GM21786 (cell line): ENCODE data around the gene BRCA2.
A peak's percentile ranks its signal among the peaks of the same experiment; 100 is the strongest.

ENCODE experiments used
- ATAC-seq: cut with Tn5 transposase; IDR thresholded peaks from one replicate; pipeline ENCODE4 v1.9.1; 2021; ENCODE audit not compliant: unreplicated experiment

The BRCA2 gene

GRCh38 chr13:32378012-32378411, 62.7 kb downstream of the BRCA2 start:
- no peak for ATAC-seq

- ATAC-seq, result no peak
These were observed 66.2 kb downstream of the BRCA2 start for GRCh38 chr13:32381539-32381938.

DNA sequence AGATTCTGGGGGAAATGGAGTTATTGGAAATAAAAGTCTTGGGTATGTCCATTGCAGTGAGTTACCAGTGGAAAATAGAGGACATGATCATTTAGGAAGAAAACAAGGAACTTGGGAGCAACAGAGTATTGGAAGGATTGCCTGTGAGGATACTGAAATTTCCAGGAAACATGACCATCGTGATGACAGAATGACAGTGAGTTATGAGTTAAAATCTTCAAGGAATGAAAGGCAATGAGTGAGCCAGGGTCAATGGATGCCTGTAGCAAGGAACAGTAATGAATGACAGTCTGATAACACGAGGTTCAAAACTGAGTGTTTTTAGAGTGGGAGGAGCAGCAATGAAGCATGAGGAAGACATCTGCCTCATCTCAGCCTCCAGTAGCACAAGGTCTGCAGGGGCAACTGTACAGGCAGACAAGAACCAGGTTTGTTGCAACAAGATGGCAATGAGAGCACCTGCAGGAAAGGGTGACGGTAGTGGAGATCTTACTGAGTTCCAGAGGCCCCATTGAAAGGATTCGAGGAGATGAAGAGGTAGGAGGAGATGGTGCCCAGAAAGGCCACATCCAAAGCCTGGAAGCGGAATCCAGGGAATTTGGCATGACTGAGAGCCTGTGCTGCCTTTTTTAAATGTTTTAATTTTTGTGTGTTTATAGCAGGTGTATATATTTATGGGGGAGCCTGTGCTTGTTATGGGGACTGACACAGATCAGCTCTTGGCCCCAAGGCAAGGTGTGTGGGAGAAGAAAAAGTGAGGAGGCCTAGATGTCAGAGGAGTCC, 68.7 kb downstream of the BRCA2 start:
- ATAC-seq, result no peak

- no peak for ATAC-seq
These were observed 69.4 kb downstream of the BRCA2 start for GRCh38 chr13:32384702-32385101.

DNA sequence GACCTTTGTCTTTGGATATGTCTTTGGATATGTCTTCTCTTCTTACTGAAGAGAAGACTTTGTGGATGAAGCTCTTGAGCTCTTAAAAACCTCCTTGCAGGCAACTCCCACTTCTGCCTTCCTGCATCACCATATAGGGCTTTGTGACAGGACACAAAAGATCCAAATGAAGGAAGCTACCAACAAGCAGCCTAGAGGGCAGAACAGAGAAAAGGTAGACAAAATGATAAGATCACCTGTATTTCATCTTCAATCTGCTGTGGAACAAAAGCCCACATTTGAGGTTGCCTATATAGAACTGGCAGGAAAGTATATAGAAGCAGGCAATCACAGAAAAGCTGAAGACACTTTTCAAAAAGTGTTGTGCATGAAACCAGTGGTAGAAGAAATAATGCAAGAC, 70.1 kb downstream of the BRCA2 start:
- no peak for ATAC-seq

DNA sequence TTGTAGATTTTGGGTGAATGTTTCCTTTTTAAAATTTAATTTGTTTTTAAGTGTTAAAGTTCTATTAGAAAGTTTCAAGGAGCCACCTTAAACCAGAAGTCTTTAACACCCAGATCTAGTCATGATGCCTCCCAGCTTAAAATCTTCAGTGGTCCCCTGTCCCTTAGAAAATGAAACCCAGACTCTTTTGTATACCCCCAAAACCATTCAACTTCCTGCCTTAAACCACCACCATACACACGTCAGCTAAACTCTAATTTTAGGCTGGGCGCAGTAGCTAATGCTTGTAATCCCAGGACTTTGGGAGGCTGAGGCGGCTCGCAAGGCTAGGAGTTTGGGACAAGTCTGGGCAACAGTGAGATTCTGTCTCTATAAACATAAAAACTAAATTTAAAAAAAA, 74.7 kb downstream of the BRCA2 start:
- no peak for ATAC-seq

DNA sequence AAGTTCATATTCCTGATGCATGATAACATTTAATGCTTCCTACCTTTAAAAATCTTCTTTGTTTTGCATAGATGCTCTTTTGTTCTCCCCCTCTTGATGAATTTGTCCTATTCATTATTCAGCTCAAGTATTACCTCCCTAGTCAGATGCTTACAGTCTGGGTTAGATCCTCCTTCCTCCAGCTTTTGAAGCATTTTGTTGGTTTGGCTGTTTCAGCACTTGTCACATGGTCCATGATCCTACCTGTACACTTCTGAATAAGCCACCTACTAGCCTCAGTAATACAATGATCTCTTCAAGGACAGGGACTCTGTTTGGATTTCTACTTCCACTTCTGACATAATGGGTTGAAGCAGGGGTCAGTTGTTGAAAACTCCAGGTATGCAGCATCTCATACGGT, 75.2 kb downstream of the BRCA2 start:
- ATAC-seq, result no peak

- ATAC-seq, result no peak
These were observed 75.9 kb downstream of the BRCA2 start for GRCh38 chr13:32391101-32391619.

- ATAC-seq, result no peak
These were observed 87.8 kb downstream of the BRCA2 start for GRCh38 chr13:32403108-32403507.

DNA sequence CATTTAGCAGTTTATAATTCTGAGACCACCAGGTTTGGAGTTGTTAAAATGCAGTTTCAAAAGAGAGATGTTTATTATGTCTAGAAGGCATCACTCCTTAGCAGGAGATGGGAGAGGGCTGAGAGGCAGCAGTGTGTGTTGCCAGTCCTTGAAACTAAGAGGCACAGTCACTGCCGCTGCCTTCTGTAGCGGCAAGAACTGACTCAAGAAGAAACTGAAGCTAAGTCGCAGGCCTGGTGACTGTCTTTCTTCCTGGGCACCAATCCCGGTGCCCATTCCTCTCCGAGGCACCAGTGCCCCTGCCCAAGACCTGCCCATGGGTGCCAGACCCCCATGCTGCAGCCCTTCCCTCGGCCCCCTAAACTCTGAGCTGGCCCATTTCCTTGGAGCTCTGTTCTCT, 92.5 kb downstream of the BRCA2 start:
- peak; percentile 74 for ATAC-seq

- ATAC-seq, result no peak
These were observed 93.1 kb downstream of the BRCA2 start for GRCh38 chr13:32408296-32409000.

GRCh38 chr13:32409001-32409313, 93.6 kb downstream of the BRCA2 start:
- no peak for ATAC-seq

DNA sequence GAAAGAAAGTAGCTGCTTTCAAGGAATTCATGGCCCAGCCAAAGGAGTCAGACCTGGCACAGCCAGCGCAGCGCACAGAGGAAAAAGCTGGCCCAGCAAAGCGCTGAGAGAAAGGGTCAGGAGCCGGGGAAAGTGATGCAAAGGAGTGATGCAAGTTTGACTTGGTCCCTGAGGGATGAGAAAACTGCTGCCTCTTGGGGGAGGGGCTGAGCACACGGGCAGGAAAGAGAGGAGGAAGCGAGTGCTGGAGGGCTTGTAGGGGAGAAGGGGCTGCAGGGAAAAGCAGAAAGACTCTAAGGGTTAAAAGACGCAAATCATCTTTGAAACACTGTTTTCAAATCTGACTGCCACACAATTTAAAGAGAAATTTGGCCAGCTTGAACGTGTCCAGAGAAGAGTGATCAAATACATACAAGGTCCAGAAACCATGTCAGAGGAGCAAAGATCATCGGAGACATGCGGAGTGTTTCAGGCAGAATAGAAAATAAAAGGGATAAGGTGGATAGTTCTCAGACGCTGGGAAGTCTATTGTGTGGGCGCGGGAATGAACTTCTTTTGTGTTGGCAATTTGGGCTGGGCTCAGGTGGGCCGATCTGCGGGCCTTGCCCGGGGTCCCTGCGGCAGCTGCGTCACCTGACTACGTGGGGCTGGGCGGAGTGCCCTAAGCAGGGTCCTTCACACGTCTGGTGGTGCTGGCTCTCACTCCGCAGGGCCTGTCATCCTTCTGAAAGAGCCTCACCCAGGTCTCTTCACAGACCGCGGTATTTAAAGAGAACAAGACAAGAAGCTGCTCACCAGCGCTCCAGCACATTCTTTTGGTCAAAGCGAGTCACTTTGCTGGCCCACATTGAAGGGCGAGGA, 94.5 kb downstream of the BRCA2 start:
- no peak for ATAC-seq

DNA sequence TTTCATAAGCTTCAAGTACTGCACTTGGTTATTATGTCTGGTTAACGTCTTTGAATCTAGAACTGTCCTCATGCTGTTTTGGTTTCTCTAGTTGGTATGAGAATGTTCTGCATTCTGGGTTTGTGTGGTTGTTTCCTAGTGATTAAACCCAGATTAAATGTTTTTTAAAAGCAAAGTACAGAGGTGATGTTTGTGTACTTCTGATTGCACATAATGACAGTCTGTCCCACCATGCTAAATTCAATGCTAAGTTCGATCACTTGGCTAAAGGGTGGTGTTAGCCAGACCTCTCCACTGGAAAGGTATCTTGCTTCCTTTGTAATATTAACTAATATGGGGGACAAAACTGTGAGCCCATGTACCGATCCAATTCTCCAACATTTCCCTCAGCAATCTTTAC, 98.0 kb downstream of the BRCA2 start:
- ATAC-seq, result no peak

GRCh38 chr13:32414580-32414979, 99.3 kb downstream of the BRCA2 start:
- no peak for ATAC-seq

- ATAC-seq, result no peak
These were observed 99.7 kb downstream of the BRCA2 start for GRCh38 chr13:32415019-32415418.

DNA sequence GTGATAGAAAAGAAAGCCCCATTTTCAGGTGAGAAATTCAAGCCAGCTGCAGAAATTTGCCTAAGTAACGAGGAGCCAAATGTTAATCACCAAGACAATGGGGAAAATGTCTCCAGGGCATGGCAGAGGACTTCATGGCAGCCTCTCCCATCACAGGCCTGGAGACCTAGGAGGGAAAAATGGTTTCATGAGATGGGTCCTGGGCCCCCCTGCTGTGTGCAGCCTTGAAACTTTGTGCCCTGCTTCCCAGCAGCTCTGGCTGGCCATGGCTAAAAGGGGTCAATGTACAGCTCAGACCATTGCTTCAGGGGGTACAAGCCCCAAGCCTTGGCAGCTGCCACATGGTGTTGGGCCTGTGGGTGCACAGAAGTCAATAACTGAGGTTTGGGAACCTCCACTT, 102.7 kb downstream of the BRCA2 start:
- ATAC-seq, result no peak

- no peak for ATAC-seq
These were observed 104.6 kb downstream of the BRCA2 start for GRCh38 chr13:32419862-32420261.

- no peak for ATAC-seq
These were observed 108.3 kb downstream of the BRCA2 start for GRCh38 chr13:32423592-32423991.

DNA sequence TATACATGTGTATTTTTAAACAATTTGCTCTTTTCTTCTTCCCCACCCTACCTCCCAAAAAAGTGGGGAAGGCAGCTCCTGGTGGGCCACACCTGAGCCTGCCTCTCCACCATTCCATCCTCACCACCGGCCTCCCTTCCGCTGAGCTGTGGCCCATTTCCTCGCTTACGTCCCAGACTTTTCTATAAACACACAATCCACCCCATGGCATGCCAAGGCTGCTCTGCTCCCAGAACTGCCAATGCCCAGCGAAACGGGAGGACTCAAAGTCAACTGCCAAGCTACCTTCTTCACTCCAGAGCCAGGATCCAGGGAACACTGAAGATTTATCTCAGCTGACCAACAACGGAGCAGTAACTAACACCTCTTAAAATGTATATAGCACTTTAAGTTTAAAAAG, 109.8 kb downstream of the BRCA2 start:
- ATAC-seq, result no peak

- ATAC-seq, result peak; percentile 33
These were observed 111.1 kb downstream of the BRCA2 start for GRCh38 chr13:32426191-32426989.
